OCI-LY7 (cell line): ENCODE results near the gene COL8A2.

Experiments
- EZH2phosphoT487 ChIP-seq: fragments of 200-600 bp; sonication (generic); IDR thresholded peaks from 2 replicates; pipeline ENCODE4 v1.6.1; 2018; ENCODE audit warnings: low read depth, borderline replicate concordance, mild to moderate bottlenecking, mixed run types, antibody characterized with exemption, low read length, moderate library complexity, mixed read lengths
- TF ChIP-seq, protein P1 (sequence below): fragments of 200-600 bp; sonication (generic); conservative IDR thresholded peaks from 2 replicates; pipeline ENCODE4 v1.5.1; 2014; ENCODE audit warnings: mild to moderate bottlenecking, antibody characterized with exemption, low read length, moderate library complexity, mixed read lengths

DNA sequence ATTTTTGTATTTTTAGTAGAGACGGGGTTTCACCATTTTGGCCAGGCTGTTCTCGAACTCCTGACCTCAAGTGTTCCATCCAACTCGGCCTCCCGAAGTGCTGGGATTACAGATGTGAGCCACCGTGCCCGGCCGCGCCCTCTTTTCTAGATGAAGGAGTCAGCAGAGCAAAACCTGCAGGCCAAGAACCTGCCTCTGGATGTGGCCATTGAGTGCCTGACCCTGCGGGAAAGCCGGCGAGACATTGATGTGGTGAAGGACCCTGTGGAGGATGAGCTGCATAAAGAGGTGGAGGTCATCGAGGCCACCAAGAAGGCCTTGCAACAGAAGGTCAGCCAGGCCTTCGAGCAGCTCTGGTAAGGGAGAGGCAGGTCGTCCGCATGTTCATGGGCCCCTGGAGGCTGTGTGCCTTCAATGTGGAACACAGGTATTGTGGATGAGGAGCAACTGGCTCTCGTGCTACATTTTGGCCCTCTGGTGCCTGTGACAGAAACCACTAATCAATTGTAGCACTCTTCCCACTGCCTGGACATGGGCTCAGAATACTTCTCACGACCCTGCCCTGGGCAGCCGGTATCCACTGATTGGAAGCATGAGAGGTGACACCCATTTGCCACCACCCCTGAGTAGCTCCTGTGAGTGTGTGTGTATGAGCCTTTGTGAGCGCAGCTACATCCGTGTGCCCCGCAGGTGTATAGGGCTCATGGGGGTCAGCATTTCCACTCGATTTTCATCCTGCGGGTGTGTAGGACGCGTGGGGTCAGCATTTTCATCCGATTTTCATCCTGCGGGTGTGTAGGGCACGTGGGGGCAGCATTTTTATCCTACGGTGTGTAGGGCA is 39.1 kb downstream of the COL8A2 start:
- TF ChIP-seq, protein P1, sequence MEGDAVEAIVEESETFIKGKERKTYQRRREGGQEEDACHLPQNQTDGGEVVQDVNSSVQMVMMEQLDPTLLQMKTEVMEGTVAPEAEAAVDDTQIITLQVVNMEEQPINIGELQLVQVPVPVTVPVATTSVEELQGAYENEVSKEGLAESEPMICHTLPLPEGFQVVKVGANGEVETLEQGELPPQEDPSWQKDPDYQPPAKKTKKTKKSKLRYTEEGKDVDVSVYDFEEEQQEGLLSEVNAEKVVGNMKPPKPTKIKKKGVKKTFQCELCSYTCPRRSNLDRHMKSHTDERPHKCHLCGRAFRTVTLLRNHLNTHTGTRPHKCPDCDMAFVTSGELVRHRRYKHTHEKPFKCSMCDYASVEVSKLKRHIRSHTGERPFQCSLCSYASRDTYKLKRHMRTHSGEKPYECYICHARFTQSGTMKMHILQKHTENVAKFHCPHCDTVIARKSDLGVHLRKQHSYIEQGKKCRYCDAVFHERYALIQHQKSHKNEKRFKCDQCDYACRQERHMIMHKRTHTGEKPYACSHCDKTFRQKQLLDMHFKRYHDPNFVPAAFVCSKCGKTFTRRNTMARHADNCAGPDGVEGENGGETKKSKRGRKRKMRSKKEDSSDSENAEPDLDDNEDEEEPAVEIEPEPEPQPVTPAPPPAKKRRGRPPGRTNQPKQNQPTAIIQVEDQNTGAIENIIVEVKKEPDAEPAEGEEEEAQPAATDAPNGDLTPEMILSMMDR, result no peak
- TF ChIP-seq EZH2phosphoT487, result no peak
